ENCODE measurements around the gene TNK2. TPM values are rescaled to one million over a fixed set of nuclear protein-coding genes. Genes with fewer than 3 reads are reported as not detected.
A peak's percentile ranks its signal among the peaks of the same experiment; 100 is the strongest.

The TNK2 gene
- total and polyA plus RNA-seq, 2 of the 13 experiments (the other 11 are each of a cell fraction or from before 2014, with no cell fraction given) = 4.6 to 5.8 TPM

DNA sequence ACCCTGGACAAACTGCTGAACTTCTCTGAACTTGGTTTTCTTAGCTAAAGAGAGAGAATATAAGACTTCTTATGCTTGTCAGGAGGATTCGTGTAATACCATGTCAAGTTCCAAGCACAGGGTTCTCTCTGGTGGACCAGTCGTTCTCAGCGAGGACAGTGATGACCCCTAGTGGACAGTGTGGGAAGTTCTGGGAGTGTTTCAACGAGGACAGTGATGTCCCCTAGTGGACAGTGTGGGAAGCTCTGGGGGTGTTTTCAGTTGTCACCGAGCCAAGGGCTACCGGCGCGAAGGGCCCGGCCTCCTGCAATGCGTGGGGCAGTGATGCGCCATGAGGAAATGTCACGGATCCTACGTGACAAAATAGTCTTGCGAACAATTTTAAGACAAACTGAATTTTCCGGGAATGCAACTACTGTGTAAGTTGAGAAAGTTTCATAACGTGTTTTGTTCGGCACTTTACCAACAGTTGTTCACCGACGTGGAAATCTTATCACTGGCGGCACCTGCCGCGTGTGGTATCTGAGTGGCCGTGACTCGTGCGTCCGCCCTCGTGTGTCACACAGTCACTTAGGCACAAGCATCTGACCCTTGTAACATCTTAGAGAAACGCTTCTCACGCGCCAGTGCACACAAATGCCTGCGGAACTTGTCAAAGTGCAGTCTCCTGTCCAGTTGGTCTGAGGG is 57.4 kb downstream of the TNK2 start (continued):
- TF ChIP-seq ZNF784 (CRISPR knock-in tag; IDR thresholded peaks at IDR 0.05; ENCODE audit: borderline replicate concordance) (no peak), JUNB (CRISPR knock-in tag; IDR thresholded peaks at IDR 0.05; ENCODE audit: borderline replicate concordance) (no peak), FOSL2 (CRISPR knock-in tag; IDR thresholded peaks at IDR 0.05) (peak; percentile 56), E2F1 (CRISPR knock-in tag; IDR thresholded peaks at IDR 0.05) (no peak), SSRP1 (CRISPR knock-in tag; IDR thresholded peaks at IDR 0.05) (peak; percentile 82; the same call in 1 of the 2 replicates), ZNF841 (CRISPR knock-in tag; IDR thresholded peaks at IDR 0.05; ENCODE audit: borderline replicate concordance) (no peak), SRSF1 (optimal IDR thresholded peaks at IDR 0.05; ENCODE audit: low read depth, low read length) (no peak), NAIF1 (CRISPR knock-in tag; IDR thresholded peaks at IDR 0.05; ENCODE audit: borderline replicate concordance) (no peak), ZFP36L1 (CRISPR knock-in tag; IDR thresholded peaks at IDR 0.05) (no peak), GATAD1 (CRISPR knock-in tag; IDR thresholded peaks at IDR 0.05) (peak; percentile 48; the same call in 1 of the 2 replicates), ZNF501 (CRISPR knock-in tag; IDR thresholded peaks at IDR 0.05) (peak; percentile 74), CEBPG (CRISPR knock-in tag; IDR thresholded peaks at IDR 0.05) (0 out of 2 replicates have a peak, but pooled peaks have one; percentile 25), RORA (CRISPR knock-in tag; IDR thresholded peaks at IDR 0.05) (no peak), HNF4A (CRISPR knock-in tag; IDR thresholded peaks at IDR 0.05) (no peak), ZNF354B (CRISPR knock-in tag; IDR thresholded peaks at IDR 0.05) (no peak), SPEN (CRISPR knock-in tag; IDR thresholded peaks at IDR 0.05; ENCODE audit: low read depth) (peak; percentile 45; the same call in 1 of the 2 replicates), PRMT3 (CRISPR knock-in tag; IDR thresholded peaks at IDR 0.05; ENCODE audit: borderline replicate concordance, low read depth) (no peak), HNF4G (IDR thresholded peaks at IDR 0.05; ENCODE audit: borderline replicate concordance, low read depth, low read length) (no peak), HNF4G (CRISPR knock-in tag; IDR thresholded peaks at IDR 0.05; ENCODE audit: borderline replicate concordance, low read depth) (no peak), ZNF205 (CRISPR knock-in tag; IDR thresholded peaks at IDR 0.05) (0 out of 2 replicates have a peak, but pooled peaks have one; percentile 65), RFX3 (CRISPR knock-in tag; IDR thresholded peaks at IDR 0.05) (no peak), ZNF7 (CRISPR knock-in tag; IDR thresholded peaks at IDR 0.05) (no peak), ZNF138 (CRISPR knock-in tag; IDR thresholded peaks at IDR 0.05; ENCODE audit: low read depth) (no peak), KLF11 (CRISPR knock-in tag; IDR thresholded peaks at IDR 0.05) (peak; percentile 32; the same call in 1 of the 2 replicates), HHEX (CRISPR knock-in tag; IDR thresholded peaks at IDR 0.05) (no peak)
- TF ChIP-seq, protein P1, sequence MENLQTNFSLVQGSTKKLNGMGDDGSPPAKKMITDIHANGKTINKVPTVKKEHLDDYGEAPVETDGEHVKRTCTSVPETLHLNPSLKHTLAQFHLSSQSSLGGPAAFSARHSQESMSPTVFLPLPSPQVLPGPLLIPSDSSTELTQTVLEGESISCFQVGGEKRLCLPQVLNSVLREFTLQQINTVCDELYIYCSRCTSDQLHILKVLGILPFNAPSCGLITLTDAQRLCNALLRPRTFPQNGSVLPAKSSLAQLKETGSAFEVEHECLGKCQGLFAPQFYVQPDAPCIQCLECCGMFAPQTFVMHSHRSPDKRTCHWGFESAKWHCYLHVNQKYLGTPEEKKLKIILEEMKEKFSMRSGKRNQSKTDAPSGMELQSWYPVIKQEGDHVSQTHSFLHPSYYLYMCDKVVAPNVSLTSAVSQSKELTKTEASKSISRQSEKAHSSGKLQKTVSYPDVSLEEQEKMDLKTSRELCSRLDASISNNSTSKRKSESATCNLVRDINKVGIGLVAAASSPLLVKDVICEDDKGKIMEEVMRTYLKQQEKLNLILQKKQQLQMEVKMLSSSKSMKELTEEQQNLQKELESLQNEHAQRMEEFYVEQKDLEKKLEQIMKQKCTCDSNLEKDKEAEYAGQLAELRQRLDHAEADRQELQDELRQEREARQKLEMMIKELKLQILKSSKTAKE (CRISPR knock-in tag; IDR thresholded peaks at IDR 0.05; ENCODE audit: borderline replicate concordance) = no peak
